HCT116 (cell line): Measurements from ENCODE around the gene RLN1. TPM values are rescaled to one million over a fixed set of nuclear protein-coding genes. Genes with fewer than 3 reads are reported as not detected.

ENCODE experiments used
- ATAC-seq: fragments of 200-7000 bp; cut with Tn5 transposase; 2 replicates; pipeline ENCODE4 v1.9.1; 2020; ENCODE audit warnings: mild to moderate bottlenecking, moderate library complexity
- BruUV-seq: library from RNA; stranded (reverse); fragments of 400-500 nt; replicated peaks from 2 replicates; lab custom pipeline; 2021; lab: Mats Ljungman, UMichigan
- CTCF ChIA-PET: fragments of 300-600 bp; sonication (Branson Sonifier 250); formaldehyde crosslinking; loops from one replicate; lab custom pipeline; 2021; ENCODE audit warnings: antibody characterized with exemption; lab: Charles Lee
- POLR2A ChIA-PET: fragments of 300-600, 350-600 bp; sonication (Branson Sonifier 250); formaldehyde crosslinking; loops from one replicate; lab custom pipeline; 2021; ENCODE audit warnings: antibody characterized with exemption; lab: Charles Lee
- RAD21 ChIA-PET, 2 experiments: fragments of 300-600 bp; sonication (Branson Sonifier 250); formaldehyde crosslinking; loops; one replicate each; lab custom pipeline; 2023; ENCODE audit warnings: low total read pairs in 2 of 2; ENCODE audit not compliant: uncharacterized antibody in 2 of 2, unreplicated experiment in 2 of 2, low non-redundant PET in 1 of 2; lab: Charles Lee
- DNase-seq: peaks from one replicate; pipeline ENCODE4 v3.0.0-alpha.2; 2010; ENCODE audit warnings: low read depth, low spot score
- H2AFZ ChIP-seq: fragments of 200-600 bp; shearing (Covaris generic), sonication (generic); 2 replicates; pipeline ENCODE4 v1.6.1; 2017; ENCODE audit warnings: low read depth, mixed run types, mixed read lengths, antibody characterized with exemption, low read length; ENCODE audit not compliant: poor library complexity, severe bottlenecking
- H3K27ac ChIP-seq: 2 replicates; pipeline ENCODE4 v1.5.1; 2012; ENCODE audit warnings: low read depth, low read length
- H3K27me3 ChIP-seq: fragments of 200-600 bp; sonication (generic); 2 replicates; pipeline ENCODE4 v1.6.1; 2016; ENCODE audit warnings: mixed run types, low read length, mixed read lengths; ENCODE audit not compliant: insufficient read depth
- H3K36me3 ChIP-seq, 2 experiments: fragments of 200-500 bp in 1 of 2; fragments of 200-600 bp in 1 of 2; sonication (Bioruptor generic) in 1 of 2; sonication (generic) in 1 of 2; 2 replicates each; pipeline versions ENCODE4 v1.5.1 to v1.6.1; 2014 to 2016; ENCODE audit warnings: low read length in 2 of 2, inconsistent platforms in 1 of 2, mixed read lengths in 1 of 2, mixed run types in 1 of 2; ENCODE audit not compliant: insufficient read depth in 2 of 2, control insufficient read depth in 1 of 2
- H3K4me1 ChIP-seq, 2 experiments: fragments of 200-600 bp in 1 of 2; sonication (generic) in 1 of 2; 2 replicates each; pipeline versions ENCODE4 v1.5.1 to v1.6.1; 2012 to 2017; ENCODE audit warnings: low read length in 2 of 2, inconsistent platforms in 1 of 2, mild to moderate bottlenecking in 1 of 2, mixed read lengths in 1 of 2, mixed run types in 1 of 2, moderate library complexity in 1 of 2; ENCODE audit not compliant: insufficient read depth in 2 of 2, control insufficient read depth in 1 of 2
- H3K4me2 ChIP-seq: fragments of 200-600 bp; sonication (generic); 2 replicates; pipeline ENCODE4 v1.6.1; 2017; ENCODE audit warnings: mixed run types, low read length, mixed read lengths
- H3K4me3 ChIP-seq, 2 experiments: fragments of 200-600 bp in 1 of 2; sonication (generic) in 1 of 2; replicated peaks in 1 of 2; 2 replicates each; pipeline ENCODE4 v1.5.1; 2011 to 2016; ENCODE audit warnings: low read length in 2 of 2, control low read depth in 1 of 2, low read depth in 1 of 2, mild to moderate bottlenecking in 1 of 2, mixed read lengths in 1 of 2, mixed run types in 1 of 2
- H3K79me2 ChIP-seq: fragments of 200-600 bp; sonication (generic); 2 replicates; pipeline ENCODE4 v1.6.1; 2017; ENCODE audit warnings: mild to moderate bottlenecking, mixed run types, low read length, moderate library complexity, mixed read lengths; ENCODE audit not compliant: insufficient read depth
- H3K9ac ChIP-seq: fragments of 200-600 bp; sonication (generic); 2 replicates; pipeline ENCODE4 v1.6.1; 2016; ENCODE audit warnings: low read length, mixed read lengths
- H3K9me2 ChIP-seq: fragments of 200-600 bp; sonication (generic), shearing (Covaris generic); 2 replicates; pipeline ENCODE4 v1.6.1; 2017; ENCODE audit warnings: mixed run types, mild to moderate bottlenecking, moderate library complexity; ENCODE audit not compliant: insufficient read depth
- H3K9me3 ChIP-seq, 2 experiments: fragments of 200-500 bp in 1 of 2; fragments of 200-600 bp in 1 of 2; sonication (Bioruptor generic) in 1 of 2; sonication (generic) in 1 of 2; 2 replicates each; pipeline ENCODE4 v1.6.1; 2014 to 2017; ENCODE audit warnings: low read length in 2 of 2, mixed read lengths in 2 of 2, inconsistent platforms in 1 of 2, low read depth in 1 of 2, mild to moderate bottlenecking in 1 of 2, mixed run types in 1 of 2, moderate library complexity in 1 of 2; ENCODE audit not compliant: control insufficient read depth in 1 of 2, insufficient read depth in 1 of 2
- H4K20me1 ChIP-seq: fragments of 200-600 bp; sonication (generic), shearing (Covaris generic); 2 replicates; pipeline ENCODE4 v1.6.1; 2017; ENCODE audit warnings: mixed run types, mild to moderate bottlenecking, moderate library complexity; ENCODE audit not compliant: insufficient read depth
- ATF3 ChIP-seq: IDR thresholded peaks from 2 replicates; pipeline ENCODE4 v1.6.1; 2012
- CBX3 ChIP-seq: IDR thresholded peaks from 2 replicates; pipeline ENCODE4 v1.6.1; 2012; ENCODE audit warnings: low read depth
- ELF1 ChIP-seq: IDR thresholded peaks from 2 replicates; pipeline ENCODE4 v1.6.1; 2012; ENCODE audit warnings: low read depth, borderline replicate concordance
- EZH2 ChIP-seq: fragments of 200-600 bp; sonication (generic); IDR thresholded peaks from 2 replicates; pipeline ENCODE4 v1.6.1; 2017; ENCODE audit warnings: antibody characterized with exemption, mixed run types
- JUND ChIP-seq: IDR thresholded peaks from 2 replicates; pipeline ENCODE4 v1.6.1; 2012
- MAX ChIP-seq: IDR thresholded peaks from 2 replicates; pipeline ENCODE4 v1.6.1; 2012
- SP1 ChIP-seq: IDR thresholded peaks from 2 replicates; pipeline ENCODE4 v1.6.1; 2012; ENCODE audit warnings: low read depth
- TCF7L2 ChIP-seq: IDR thresholded peaks from 2 replicates; pipeline ENCODE4 v1.7.0; 2011; ENCODE audit warnings: borderline replicate concordance, inconsistent platforms; ENCODE audit not compliant: insufficient read depth, insufficient read length; ENCODE audit errors: extremely low read depth
- ZFX ChIP-seq: fragments of 450-650 bp; IDR thresholded peaks from 2 replicates; pipeline ENCODE4 v1.6.1; 2017
- ZNF274 ChIP-seq: fragments of 200-500 bp; sonication (Bioruptor generic); IDR thresholded peaks from 2 replicates; pipeline ENCODE4 v1.6.1; 2014; ENCODE audit warnings: mild to moderate bottlenecking, low read depth, low read length, inconsistent platforms
- intact Hi-C: fragments of 100-400 bp; cut with micrococcal nuclease; formaldehyde crosslinking; loops from 2 replicates; pipeline ENCODE4 v1.10.0; 2022
- total RNA-seq: library from RNA; stranded (reverse); gene quantifications from one replicate; pipeline ENCODE4 v1.2.1, GENCODE V29; 2021; ENCODE audit not compliant: unreplicated experiment
- TF ChIP-seq, protein P1 (sequence below): IDR thresholded peaks from 2 replicates; pipeline ENCODE4 v1.6.1; 2012; ENCODE audit warnings: low read depth

Gene RLN1
- total RNA-seq, 1 experiment from 2014 or later = not detected

DNA sequence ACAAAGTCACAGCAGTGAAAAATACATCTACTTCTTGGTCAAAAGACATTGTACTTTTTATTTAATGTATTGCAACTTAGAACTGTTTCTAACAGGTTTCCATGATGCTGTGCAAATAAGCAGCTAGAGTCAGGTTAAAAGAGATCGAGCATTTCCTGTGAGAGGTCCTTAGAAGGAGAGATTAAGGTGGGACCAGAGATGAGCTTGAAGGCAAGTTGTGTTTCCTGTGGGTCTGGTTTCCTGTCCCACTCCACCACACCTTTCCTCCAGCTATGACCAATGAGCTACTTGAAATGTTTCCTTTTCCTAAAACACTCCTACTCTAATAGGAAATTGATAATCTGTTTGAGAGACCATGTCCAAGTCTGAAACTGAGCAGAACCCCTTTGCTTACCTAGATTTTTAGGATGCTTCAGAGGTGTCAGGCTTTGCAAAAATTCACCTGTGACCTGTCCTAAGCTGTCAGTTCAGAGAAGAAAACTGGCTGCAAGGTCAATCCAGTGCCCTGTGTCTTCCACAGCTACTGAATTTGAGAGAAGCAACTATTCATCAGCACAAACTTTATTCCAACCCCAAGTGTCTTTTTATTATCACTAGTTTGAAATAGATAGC, 13.1 kb upstream of the RLN1 start:
- no peak overlapping the region for H3K9ac ChIP-seq
- intact Hi-C loops = no loop called here
- H3K9me2 ChIP-seq = no peaks in the 10 kb centered on the region
- no peaks in the 10 kb centered on the region for H4K20me1 ChIP-seq
- no peak overlapping the region for H3K4me3 ChIP-seq
- H3K79me2 ChIP-seq = no peaks in the 10 kb centered on the region
- RAD21 ChIA-PET = no interaction called here
- H3K9me3 ChIP-seq = no peaks in the 10 kb centered on the region
- POLR2A ChIA-PET = no interaction called here
- ATAC-seq = no peak
- H3K27me3 ChIP-seq = no peaks in the 10 kb centered on the region
- no peak overlapping the region for H3K4me2 ChIP-seq
- H3K4me1 ChIP-seq = no peaks in the 10 kb centered on the region
- CTCF ChIA-PET = no interaction called here
- no peaks in the 10 kb centered on the region for H3K36me3 ChIP-seq
- no peak overlapping the region for H3K27ac ChIP-seq
- TF ChIP-seq JUND (no peak), CBX3 (no peak), SP1 (no peak), ATF3 (no peak), EZH2 (no peak), ZFX (no peak), MAX (no peak), ELF1 (no peak), ZNF274 (no peak), TCF7L2 (no peak)
- TF ChIP-seq, protein P1, sequence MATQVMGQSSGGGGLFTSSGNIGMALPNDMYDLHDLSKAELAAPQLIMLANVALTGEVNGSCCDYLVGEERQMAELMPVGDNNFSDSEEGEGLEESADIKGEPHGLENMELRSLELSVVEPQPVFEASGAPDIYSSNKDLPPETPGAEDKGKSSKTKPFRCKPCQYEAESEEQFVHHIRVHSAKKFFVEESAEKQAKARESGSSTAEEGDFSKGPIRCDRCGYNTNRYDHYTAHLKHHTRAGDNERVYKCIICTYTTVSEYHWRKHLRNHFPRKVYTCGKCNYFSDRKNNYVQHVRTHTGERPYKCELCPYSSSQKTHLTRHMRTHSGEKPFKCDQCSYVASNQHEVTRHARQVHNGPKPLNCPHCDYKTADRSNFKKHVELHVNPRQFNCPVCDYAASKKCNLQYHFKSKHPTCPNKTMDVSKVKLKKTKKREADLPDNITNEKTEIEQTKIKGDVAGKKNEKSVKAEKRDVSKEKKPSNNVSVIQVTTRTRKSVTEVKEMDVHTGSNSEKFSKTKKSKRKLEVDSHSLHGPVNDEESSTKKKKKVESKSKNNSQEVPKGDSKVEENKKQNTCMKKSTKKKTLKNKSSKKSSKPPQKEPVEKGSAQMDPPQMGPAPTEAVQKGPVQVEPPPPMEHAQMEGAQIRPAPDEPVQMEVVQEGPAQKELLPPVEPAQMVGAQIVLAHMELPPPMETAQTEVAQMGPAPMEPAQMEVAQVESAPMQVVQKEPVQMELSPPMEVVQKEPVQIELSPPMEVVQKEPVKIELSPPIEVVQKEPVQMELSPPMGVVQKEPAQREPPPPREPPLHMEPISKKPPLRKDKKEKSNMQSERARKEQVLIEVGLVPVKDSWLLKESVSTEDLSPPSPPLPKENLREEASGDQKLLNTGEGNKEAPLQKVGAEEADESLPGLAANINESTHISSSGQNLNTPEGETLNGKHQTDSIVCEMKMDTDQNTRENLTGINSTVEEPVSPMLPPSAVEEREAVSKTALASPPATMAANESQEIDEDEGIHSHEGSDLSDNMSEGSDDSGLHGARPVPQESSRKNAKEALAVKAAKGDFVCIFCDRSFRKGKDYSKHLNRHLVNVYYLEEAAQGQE = no peak
- no peak overlapping the region for H2AFZ ChIP-seq
- no TSS peak for BruUV-seq
- DNase-seq = no peak
